CD8-positive, alpha-beta memory T cell (primary cell): ENCODE results near the gene CCDC188. TPM values are rescaled to one million over a fixed set of nuclear protein-coding genes. Genes with fewer than 3 reads are reported as not detected.

Experiments
- CTCF ChIA-PET: fragments of 350-600 bp; sonication (Branson Sonifier 250); formaldehyde crosslinking; loops from one replicate; lab custom pipeline; 2021; ENCODE audit warnings: antibody characterized with exemption; lab: Charles Lee
- POLR2A ChIA-PET: fragments of 350-600 bp; sonication (Branson Sonifier 250); formaldehyde crosslinking; loops from one replicate; lab custom pipeline; 2021; ENCODE audit warnings: antibody characterized with exemption; lab: Charles Lee
- DNase-seq, 5 donors: peaks; one replicate each; pipeline versions ENCODE4 v3.0.0 to v3.0.0-alpha.2; 2020 to 2022; ENCODE audit warnings: mixed read lengths in 1 of 5
- H3K27ac ChIP-seq: one replicate; pipeline ENCODE4 v1.7.0; 2013; ENCODE audit warnings: low read depth, mild to moderate bottlenecking, low read length, moderate library complexity
- H3K27me3 ChIP-seq: 2 replicates; pipeline ENCODE4 v1.7.0; 2013; ENCODE audit warnings: low read length, mild to moderate bottlenecking; ENCODE audit not compliant: insufficient read depth, poor library complexity, severe bottlenecking
- H3K36me3 ChIP-seq: 2 replicates; pipeline ENCODE4 v1.7.0; 2013; ENCODE audit warnings: mild to moderate bottlenecking, low read length, moderate library complexity; ENCODE audit not compliant: insufficient read depth
- H3K4me1 ChIP-seq: 2 replicates; pipeline ENCODE4 v1.7.0; 2013; ENCODE audit warnings: mild to moderate bottlenecking, low read length, moderate library complexity; ENCODE audit not compliant: insufficient read depth
- H3K4me3 ChIP-seq: 2 replicates; pipeline ENCODE4 v1.7.0; 2013; ENCODE audit warnings: mild to moderate bottlenecking, low read length
- H3K9me3 ChIP-seq: 2 replicates; pipeline ENCODE4 v1.7.0; 2013; ENCODE audit warnings: mild to moderate bottlenecking, low read length
- H3K27ac Mint-ChIP-seq, 8 donors: one replicate each; pipeline ENCODE4 v1.8.0; 2020 to 2021; ENCODE audit warnings: mixed read lengths in 8 of 8, mild to moderate bottlenecking in 6 of 8, inconsistent platforms in 3 of 8, moderate library complexity in 3 of 8
- H3K27me3 Mint-ChIP-seq, 2 donors: one replicate each; pipeline ENCODE4 v1.8.0; 2020 to 2021; ENCODE audit warnings: mixed read lengths in 2 of 2, mild to moderate bottlenecking in 1 of 2, moderate library complexity in 1 of 2
- H3K36me3 Mint-ChIP-seq, 3 donors: one replicate each; pipeline ENCODE4 v1.8.0; 2020 to 2021; ENCODE audit warnings: mixed read lengths in 3 of 3, inconsistent platforms in 1 of 3, mild to moderate bottlenecking in 1 of 3
- H3K4me1 Mint-ChIP-seq, 3 donors: one replicate each; pipeline ENCODE4 v1.8.0; 2020 to 2021; ENCODE audit warnings: mixed read lengths in 3 of 3, inconsistent platforms in 1 of 3, mild to moderate bottlenecking in 1 of 3
- H3K4me3 Mint-ChIP-seq, 7 donors: one replicate each; pipeline ENCODE4 v1.8.0; 2020 to 2021; ENCODE audit warnings: mixed read lengths in 7 of 7, mild to moderate bottlenecking in 6 of 7, moderate library complexity in 4 of 7, inconsistent platforms in 2 of 7
- H3K9me3 Mint-ChIP-seq, 5 donors: one replicate each; pipeline ENCODE4 v1.8.0; 2020 to 2022; ENCODE audit warnings: mixed read lengths in 5 of 5, mild to moderate bottlenecking in 3 of 5, moderate library complexity in 2 of 5, inconsistent platforms in 1 of 5
- polyA plus RNA-seq: library from polyadenylated mRNA; unstranded; fragments of 300-500 nt; fragmentation: Illumina TruSeq; gene quantifications from one replicate; pipeline ENCODE4 v1.2.3, GENCODE V29; 2021
- total RNA-seq, 2 experiments: library from RNA; stranded (reverse); gene quantifications; one replicate each; pipeline ENCODE4 v1.2.3, GENCODE V29; 2021

Gene CCDC188
- total and polyA plus RNA-seq, 3 experiments from 2014 or later, result not detected

DNA sequence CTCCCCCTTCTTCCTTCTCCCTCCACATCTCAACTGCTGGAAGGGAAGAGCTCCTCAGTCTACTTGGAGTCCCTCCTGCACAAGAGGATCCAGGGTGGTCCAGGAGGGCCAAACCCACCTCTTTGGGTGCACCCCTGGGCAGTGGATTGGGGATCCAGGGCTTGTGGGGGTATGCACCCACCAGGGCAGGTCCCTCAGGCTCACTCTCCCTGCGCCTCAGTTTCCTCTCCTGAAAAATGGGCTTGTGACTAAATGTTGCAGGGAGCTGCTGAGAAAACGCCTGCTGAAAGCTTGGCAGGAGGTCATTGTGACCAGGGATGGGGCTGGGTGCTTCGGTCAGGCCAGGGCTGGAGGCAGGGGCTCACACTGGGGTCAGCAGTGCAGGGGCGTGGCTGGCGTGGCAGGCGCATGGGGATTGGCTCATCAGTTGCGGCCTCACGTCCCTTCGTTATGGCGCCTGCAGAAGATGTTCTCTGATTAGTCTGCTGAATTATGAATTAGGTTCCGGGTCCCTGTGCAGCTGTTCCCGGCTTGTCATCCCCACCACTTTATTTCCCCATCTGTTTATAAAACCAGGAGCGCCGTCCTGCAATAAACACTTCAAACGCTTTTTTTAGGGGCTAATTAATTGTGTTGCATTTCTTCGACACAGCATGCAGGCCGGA, 25.7 kb upstream of the CCDC188 start:
- Histone ChIP-seq H3K9me3 (no peaks in the 10 kb centered on the region), H3K4me1 (no peaks in the 10 kb centered on the region), H3K27me3 (peaks cover 9% of the 10 kb centered on the region), H3K4me3 (no peak overlapping the region), H3K36me3 (no peaks in the 10 kb centered on the region), H3K27ac (no peak overlapping the region)
- Mint-ChIP-seq H3K4me1 (no peaks in the 10 kb centered on the region), H3K27ac (no peak overlapping the region), H3K36me3 (no peaks in the 10 kb centered on the region), H3K4me3 (no peak overlapping the region), H3K9me3 (no peaks in the 10 kb centered on the region), H3K27me3 (peaks cover 0 to 3% of the 10 kb centered on the region in 2 donors)
- ChIA-PET CTCF (no interaction called here), POLR2A (no interaction called here)
- no peak for DNase-seq

DNA sequence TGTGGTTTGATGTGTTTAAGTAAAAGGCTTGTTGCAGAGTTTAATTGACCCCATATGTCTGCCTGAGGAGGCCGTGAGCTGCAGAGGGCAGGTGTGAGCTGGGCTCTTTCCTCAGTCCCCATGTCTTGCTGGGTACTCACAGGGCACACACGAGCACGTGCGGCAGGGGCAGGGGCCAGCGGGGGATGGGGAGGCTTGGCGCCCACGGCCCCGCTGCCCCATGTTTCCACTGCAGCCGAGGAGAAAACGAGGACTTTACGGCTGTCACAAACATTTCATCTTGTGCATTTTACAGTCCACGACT, 24.7 kb upstream of the CCDC188 start:
- no peaks in the 10 kb centered on the region for H3K4me1 Mint-ChIP-seq
- Histone ChIP-seq H3K27ac (no peak overlapping the region), H3K9me3 (no peaks in the 10 kb centered on the region), H3K4me1 (no peaks in the 10 kb centered on the region), H3K36me3 (no peaks in the 10 kb centered on the region), H3K27me3 (peaks cover 9% of the 10 kb centered on the region), H3K4me3 (no peak overlapping the region)
- H3K9me3 Mint-ChIP-seq, result no peaks in the 10 kb centered on the region
- H3K27me3 Mint-ChIP-seq, result peaks cover 0 to 2% of the 10 kb centered on the region in 2 donors
- H3K4me3 Mint-ChIP-seq, result no peak overlapping the region
- CTCF ChIA-PET, result interaction anchor here (1.0 to 1.3 kb wide), 2 partner anchors 19 to 67 kb away, joined by 3 to 6 read pairs; no protein-coding TSS in a partner anchor
- H3K27ac Mint-ChIP-seq, result no peak overlapping the region
- H3K36me3 Mint-ChIP-seq, result no peaks in the 10 kb centered on the region
- DNase-seq, result no peak
- POLR2A ChIA-PET, result no interaction called here

DNA sequence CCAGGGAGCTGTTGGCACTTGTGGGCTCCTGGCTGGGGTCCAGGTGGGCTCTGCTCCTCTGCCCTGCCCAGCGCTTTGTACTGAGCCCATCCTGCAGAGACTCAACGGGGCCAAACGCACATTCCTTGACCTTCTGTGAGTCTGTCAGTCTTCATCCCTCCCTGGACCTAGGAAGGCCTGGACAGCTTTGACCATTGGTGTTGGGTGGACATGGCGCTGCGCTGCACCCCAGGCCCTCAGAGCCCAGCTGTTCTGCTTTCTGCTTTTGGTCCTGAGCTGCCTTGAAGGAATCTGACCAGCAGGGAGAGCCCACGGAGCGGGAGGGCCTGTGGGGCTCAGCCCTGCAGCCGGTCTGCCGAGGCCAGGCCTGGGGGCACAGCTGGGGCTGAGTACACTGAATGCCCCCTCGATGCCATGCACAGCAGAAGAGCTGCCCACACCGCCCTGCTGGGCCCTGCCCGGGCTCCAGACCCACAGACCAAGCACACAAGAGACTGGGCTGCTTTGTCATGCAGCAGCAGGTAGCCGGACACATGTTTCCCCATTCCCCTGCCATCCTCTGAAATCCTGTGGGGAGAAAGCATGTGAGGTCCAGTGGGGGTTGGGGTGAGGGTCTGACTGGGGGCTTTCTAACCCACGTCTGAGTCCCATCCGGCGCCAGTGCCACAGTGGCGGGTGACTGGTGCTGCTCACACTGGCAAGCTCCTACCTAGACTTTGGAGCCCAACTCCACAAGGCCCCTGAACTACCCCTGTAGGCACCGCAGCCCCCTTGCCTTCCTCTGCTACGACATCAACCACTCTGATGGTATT, 24.1 kb upstream of the CCDC188 start:
- H3K27me3 Mint-ChIP-seq, result peaks cover 0 to 2% of the 10 kb centered on the region in 2 donors
- Histone ChIP-seq H3K9me3 (no peaks in the 10 kb centered on the region), H3K4me3 (no peak overlapping the region), H3K27me3 (peaks cover 10% of the 10 kb centered on the region), H3K36me3 (no peaks in the 10 kb centered on the region), H3K27ac (no peak overlapping the region), H3K4me1 (no peaks in the 10 kb centered on the region)
- ChIA-PET CTCF (interaction anchor here (1.0 to 1.3 kb wide), 2 partner anchors 18 to 68 kb away, joined by 3 to 6 read pairs; no protein-coding TSS in a partner anchor), POLR2A (no interaction called here)
- DNase-seq, result no peak
- no peaks in the 10 kb centered on the region for H3K4me1 Mint-ChIP-seq
- H3K9me3 Mint-ChIP-seq, result no peaks in the 10 kb centered on the region
- H3K36me3 Mint-ChIP-seq, result no peaks in the 10 kb centered on the region
- no peak overlapping the region for H3K4me3 Mint-ChIP-seq
- no peak overlapping the region for H3K27ac Mint-ChIP-seq

DNA sequence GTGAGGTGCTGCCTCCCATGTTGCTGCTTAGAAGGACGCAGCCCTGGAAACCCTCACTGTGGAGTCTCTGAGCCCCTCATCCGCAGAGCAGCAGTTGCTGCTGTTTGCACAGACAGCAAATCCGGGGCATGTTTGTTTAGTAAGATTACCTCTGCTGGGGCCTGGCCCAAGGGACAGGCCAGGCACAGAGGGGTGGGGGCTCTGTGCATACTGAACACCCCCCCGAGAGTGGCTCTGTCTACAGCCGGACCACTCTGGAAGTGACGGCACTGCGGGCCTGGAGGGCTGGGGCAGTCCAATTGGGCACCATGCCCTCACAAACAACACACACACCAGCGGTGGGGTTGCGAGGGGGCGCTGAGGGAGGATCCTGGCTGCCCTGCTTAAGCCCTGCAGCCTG, 22.9 kb upstream of the CCDC188 start:
- H3K27me3 Mint-ChIP-seq, result peaks cover 0 to 2% of the 10 kb centered on the region in 2 donors
- ChIA-PET CTCF (no interaction called here), POLR2A (no interaction called here)
- H3K9me3 Mint-ChIP-seq, result no peaks in the 10 kb centered on the region
- no peaks in the 10 kb centered on the region for H3K4me1 Mint-ChIP-seq
- H3K27ac Mint-ChIP-seq, result no peak overlapping the region
- no peaks in the 10 kb centered on the region for H3K9me3 ChIP-seq
- H3K27me3 ChIP-seq, result peaks cover 15% of the 10 kb centered on the region
- H3K27ac ChIP-seq, result no peak overlapping the region
- no peak overlapping the region for H3K4me3 ChIP-seq
- no peak for DNase-seq
- H3K36me3 ChIP-seq, result no peaks in the 10 kb centered on the region
- no peaks in the 10 kb centered on the region for H3K4me1 ChIP-seq
- no peaks in the 10 kb centered on the region for H3K36me3 Mint-ChIP-seq
- no peak overlapping the region for H3K4me3 Mint-ChIP-seq

DNA sequence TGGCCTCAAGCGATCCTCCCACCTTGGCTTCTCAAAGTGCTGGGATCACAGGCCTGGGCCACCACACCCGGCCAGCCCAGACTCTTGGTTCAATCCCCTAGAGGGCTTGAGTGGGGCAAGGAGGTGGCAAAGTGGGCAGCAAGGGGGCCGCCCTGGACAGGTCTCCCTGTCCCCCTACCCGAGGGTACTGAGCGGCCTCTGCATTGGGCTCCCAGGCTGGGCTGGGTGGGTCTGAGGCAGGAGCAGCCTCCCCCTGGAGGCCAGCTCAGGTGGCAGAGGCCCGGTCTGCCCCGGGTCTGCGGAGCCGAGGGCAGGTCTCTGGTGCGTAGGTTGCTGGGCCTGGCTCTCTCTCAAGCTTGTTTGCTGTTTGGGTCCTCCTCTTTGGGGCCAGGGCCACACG, 22.4 kb upstream of the CCDC188 start:
- Histone ChIP-seq H3K36me3 (no peaks in the 10 kb centered on the region), H3K4me3 (no peak overlapping the region), H3K9me3 (no peaks in the 10 kb centered on the region), H3K4me1 (no peaks in the 10 kb centered on the region), H3K27ac (no peak overlapping the region), H3K27me3 (peaks cover 13% of the 10 kb centered on the region)
- Mint-ChIP-seq H3K4me1 (no peaks in the 10 kb centered on the region), H3K27ac (no peak overlapping the region), H3K4me3 (no peak overlapping the region), H3K9me3 (no peaks in the 10 kb centered on the region), H3K27me3 (peaks cover 0 to 2% of the 10 kb centered on the region in 2 donors), H3K36me3 (no peaks in the 10 kb centered on the region)
- no peak for DNase-seq
- CTCF ChIA-PET, result no interaction called here
- POLR2A ChIA-PET, result no interaction called here

DNA sequence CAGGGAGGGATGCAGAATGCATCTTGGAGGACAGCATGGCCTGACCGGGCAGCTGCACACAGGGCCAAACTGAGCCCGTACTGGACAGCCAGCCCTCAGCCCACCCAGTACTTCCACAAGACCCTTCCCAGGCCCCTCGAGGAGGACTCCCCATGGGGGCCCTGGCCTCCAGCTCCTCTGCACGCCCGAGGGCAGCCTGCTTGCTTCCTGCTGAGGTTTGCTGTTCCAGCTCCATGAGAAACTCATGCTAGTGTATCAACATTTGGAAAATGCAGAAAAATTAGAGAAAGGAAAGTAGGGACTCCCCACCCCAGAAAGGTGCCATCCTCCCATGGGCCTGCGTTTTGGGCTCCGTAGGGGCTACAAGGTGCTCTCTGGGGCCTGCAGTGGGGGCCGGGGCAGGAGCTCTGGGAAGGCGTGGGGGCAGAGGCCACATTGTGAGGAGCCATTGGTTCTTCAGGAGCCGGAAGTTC, 21.3 kb upstream of the CCDC188 start:
- ChIA-PET CTCF (interaction anchor here (1.5 kb wide), 1 partner anchor 15 kb away, joined by 3 read pairs; no protein-coding TSS in a partner anchor), POLR2A (no interaction called here)
- Histone ChIP-seq H3K36me3 (no peaks in the 10 kb centered on the region), H3K4me1 (no peaks in the 10 kb centered on the region), H3K4me3 (no peak overlapping the region), H3K27ac (no peak overlapping the region), H3K27me3 (peaks cover 13% of the 10 kb centered on the region), H3K9me3 (no peaks in the 10 kb centered on the region)
- Mint-ChIP-seq H3K27me3 (peaks cover 0 to 2% of the 10 kb centered on the region in 2 donors), H3K4me3 (no peak overlapping the region), H3K27ac (no peak overlapping the region), H3K4me1 (no peaks in the 10 kb centered on the region), H3K9me3 (no peaks in the 10 kb centered on the region), H3K36me3 (no peaks in the 10 kb centered on the region)
- DNase-seq, result no peak

DNA sequence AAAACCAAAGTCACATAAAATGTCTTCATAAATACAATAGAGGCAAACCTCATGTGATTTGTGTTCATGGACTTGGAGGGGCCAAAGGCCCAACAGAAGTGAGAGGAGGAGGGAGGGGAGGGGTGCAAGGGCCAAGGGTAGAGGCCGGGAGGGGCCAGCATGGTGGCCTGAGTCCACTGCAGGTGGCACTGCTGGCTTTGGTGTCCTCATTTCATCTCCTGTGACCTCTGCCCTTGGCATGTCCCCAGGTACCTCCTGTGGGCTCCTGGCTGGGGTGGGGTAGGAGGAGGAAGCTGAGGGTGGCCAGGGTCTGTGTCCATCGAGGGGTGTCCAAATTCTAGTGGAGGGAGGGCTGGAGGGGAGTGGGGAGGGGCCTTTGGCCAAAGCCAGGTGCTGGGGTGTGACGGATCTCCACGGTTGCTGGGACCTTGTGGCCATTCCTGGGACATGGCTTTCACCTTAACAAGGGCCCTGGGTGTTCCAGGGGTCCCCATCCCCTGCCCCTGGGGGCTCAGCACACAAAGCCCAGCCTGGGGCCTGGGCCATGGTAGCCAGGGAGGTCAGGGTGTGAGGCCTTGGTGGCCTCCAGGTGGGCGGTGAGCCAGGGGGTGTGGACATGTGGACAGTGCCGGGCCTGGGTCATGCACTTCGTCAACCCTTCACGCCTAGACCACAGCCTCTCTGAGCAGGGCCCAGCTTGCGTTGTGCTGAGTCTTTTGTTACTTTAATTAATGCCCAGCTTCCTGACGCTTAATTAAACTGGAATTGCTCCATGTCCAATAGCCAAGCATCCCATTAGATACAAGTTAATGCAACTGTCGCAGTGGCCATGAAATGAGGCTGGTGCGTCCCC, 20.7 kb upstream of the CCDC188 start:
- H3K27me3 Mint-ChIP-seq, result peaks cover 0 to 2% of the 10 kb centered on the region in 2 donors
- no peaks in the 10 kb centered on the region for H3K36me3 Mint-ChIP-seq
- Histone ChIP-seq H3K4me3 (no peak overlapping the region), H3K4me1 (no peaks in the 10 kb centered on the region), H3K27ac (no peak overlapping the region), H3K36me3 (no peaks in the 10 kb centered on the region), H3K9me3 (no peaks in the 10 kb centered on the region), H3K27me3 (peaks cover 13% of the 10 kb centered on the region)
- no peaks in the 10 kb centered on the region for H3K9me3 Mint-ChIP-seq
- ChIA-PET POLR2A (no interaction called here), CTCF (interaction anchor here (1.5 kb wide), 1 partner anchor 14 kb away, joined by 3 read pairs; no protein-coding TSS in a partner anchor)
- H3K27ac Mint-ChIP-seq, result no peak overlapping the region
- no peak for DNase-seq
- no peaks in the 10 kb centered on the region for H3K4me1 Mint-ChIP-seq
- H3K4me3 Mint-ChIP-seq, result no peak overlapping the region
